Suprapubic skin (tissue), 4 donors: ENCODE results near the gene EAF1.

Experiments used
- CTCF ChIP-seq, 2 donors: fragments of 200-600 bp in 1 of 2; fragments of 450-650 bp in 1 of 2; sonication (generic) in 1 of 2; IDR thresholded peaks; one replicate each; pipeline ENCODE4 v1.5.1; 2016 to 2019; ENCODE audit warnings: antibody characterized with exemption in 2 of 2, mild to moderate bottlenecking in 1 of 2, moderate library complexity in 1 of 2
- EP300 ChIP-seq: sonication (generic); formaldehyde crosslinking; IDR thresholded peaks from one replicate; pipeline ENCODE4 v1.6.1; 2017; ENCODE audit warnings: antibody characterized with exemption
- POLR2A ChIP-seq, 2 donors: fragments of 450-650 bp; IDR thresholded peaks; one replicate each; pipeline ENCODE4 v1.6.1; 2017; ENCODE audit warnings: antibody characterized with exemption in 2 of 2, mild to moderate bottlenecking in 2 of 2, moderate library complexity in 2 of 2
- POLR2AphosphoS5 ChIP-seq, 3 donors: sonication (generic); formaldehyde crosslinking; IDR thresholded peaks; one replicate each; pipeline ENCODE4 v1.6.1; 2017; ENCODE audit warnings: antibody characterized with exemption in 3 of 3

- TF ChIP-seq CTCF (IDR thresholded peaks at IDR 0.05) (no peak), POLR2A (IDR thresholded peaks at IDR 0.05) (no peak), POLR2AphosphoS5 (IDR thresholded peaks at IDR 0.05) (no peak), EP300 (no peak)
Measured at GRCh38 chr3:15426579-15427118, 749 bp upstream of the EAF1 start.
